Measurements from ENCODE around the gene VWC2L. TPM values are rescaled to one million over a fixed set of nuclear protein-coding genes. Genes with fewer than 3 reads are reported as not detected.

VWC2L gene
- total RNA-seq, 1 donor from 2014 or later: not detected

DNA sequence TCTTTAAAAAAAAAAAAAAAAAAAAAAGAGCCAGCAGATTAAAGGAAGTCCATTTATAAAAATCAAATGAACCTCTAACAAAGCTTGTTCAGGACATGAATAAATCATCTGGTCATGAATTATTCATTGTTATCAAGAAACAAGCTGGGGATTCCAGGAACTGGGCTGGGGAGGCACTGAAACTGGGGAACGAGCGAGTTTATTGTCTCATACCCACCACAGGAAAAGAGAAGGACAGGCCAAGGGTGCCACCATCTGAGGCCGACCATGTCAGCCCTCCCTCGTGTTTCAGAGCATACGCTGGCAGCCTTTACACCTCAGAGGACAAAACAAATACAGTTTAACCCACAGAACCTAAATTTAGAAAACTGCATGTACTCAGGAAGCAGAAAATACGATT is 164.2 kb downstream of the VWC2L start:
- H3K36me3 ChIP-seq: no peaks in the 10 kb centered on the region
- H3K9me3 ChIP-seq: no peaks in the 10 kb centered on the region
- no peaks in the 10 kb centered on the region for H3K4me1 ChIP-seq
- DNase-seq (no peak), ATAC-seq (no peak)
- no peak overlapping the region for H3K4me3 ChIP-seq
- no peak overlapping the region for H3K27ac ChIP-seq
- H3K27me3 ChIP-seq: no peaks in the 10 kb centered on the region
- TF ChIP-seq, protein P1, sequence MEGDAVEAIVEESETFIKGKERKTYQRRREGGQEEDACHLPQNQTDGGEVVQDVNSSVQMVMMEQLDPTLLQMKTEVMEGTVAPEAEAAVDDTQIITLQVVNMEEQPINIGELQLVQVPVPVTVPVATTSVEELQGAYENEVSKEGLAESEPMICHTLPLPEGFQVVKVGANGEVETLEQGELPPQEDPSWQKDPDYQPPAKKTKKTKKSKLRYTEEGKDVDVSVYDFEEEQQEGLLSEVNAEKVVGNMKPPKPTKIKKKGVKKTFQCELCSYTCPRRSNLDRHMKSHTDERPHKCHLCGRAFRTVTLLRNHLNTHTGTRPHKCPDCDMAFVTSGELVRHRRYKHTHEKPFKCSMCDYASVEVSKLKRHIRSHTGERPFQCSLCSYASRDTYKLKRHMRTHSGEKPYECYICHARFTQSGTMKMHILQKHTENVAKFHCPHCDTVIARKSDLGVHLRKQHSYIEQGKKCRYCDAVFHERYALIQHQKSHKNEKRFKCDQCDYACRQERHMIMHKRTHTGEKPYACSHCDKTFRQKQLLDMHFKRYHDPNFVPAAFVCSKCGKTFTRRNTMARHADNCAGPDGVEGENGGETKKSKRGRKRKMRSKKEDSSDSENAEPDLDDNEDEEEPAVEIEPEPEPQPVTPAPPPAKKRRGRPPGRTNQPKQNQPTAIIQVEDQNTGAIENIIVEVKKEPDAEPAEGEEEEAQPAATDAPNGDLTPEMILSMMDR (IDR thresholded peaks at IDR 0.05): no peak
- intact Hi-C loops (cut with DNase I): no loop called here

GRCh38 chr2:214575465-214575864 is 164.6 kb downstream of the VWC2L start:
- no peak overlapping the region for H3K27ac ChIP-seq
- H3K36me3 ChIP-seq: no peaks in the 10 kb centered on the region
- no peaks in the 10 kb centered on the region for H3K9me3 ChIP-seq
- ATAC-seq (no peak), DNase-seq (no peak)
- no peaks in the 10 kb centered on the region for H3K4me1 ChIP-seq
- no peaks in the 10 kb centered on the region for H3K27me3 ChIP-seq
- TF ChIP-seq, protein P1 (IDR thresholded peaks at IDR 0.05): no peak
- H3K4me3 ChIP-seq: no peak overlapping the region
- intact Hi-C loops (cut with DNase I): no loop called here

DNA sequence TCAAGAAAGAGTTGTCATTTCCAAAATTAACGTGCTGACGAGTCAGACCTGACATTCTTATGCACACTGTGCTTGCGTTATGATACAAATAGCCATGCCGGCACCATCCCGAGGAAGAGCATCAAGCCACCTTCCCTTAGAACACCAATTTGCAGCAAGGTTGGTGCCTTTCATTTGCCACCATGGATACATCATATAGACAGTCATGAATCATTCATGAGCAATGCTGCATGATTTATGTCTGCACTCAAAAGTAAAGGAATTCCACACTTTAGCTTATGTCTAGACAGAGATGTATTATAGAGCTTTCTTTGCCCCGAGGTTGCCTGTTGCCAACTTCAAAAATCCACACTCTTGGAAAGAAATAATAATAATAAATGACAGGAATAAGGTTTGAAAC is 166.9 kb downstream of the VWC2L start:
- ATAC-seq (no peak), DNase-seq (no peak)
- Histone ChIP-seq H3K36me3 (no peaks in the 10 kb centered on the region), H3K4me1 (no peaks in the 10 kb centered on the region), H3K27me3 (no peaks in the 10 kb centered on the region), H3K9me3 (no peaks in the 10 kb centered on the region), H3K4me3 (no peak overlapping the region), H3K27ac (no peak overlapping the region)
- intact Hi-C loops (cut with DNase I): no loop called here
- TF ChIP-seq, protein P1 (IDR thresholded peaks at IDR 0.05): no peak

GRCh38 chr2:214578442-214578841 is 167.6 kb downstream of the VWC2L start:
- intact Hi-C loops (cut with DNase I): no loop called here
- Histone ChIP-seq H3K36me3 (no peaks in the 10 kb centered on the region), H3K27ac (no peak overlapping the region), H3K9me3 (no peaks in the 10 kb centered on the region), H3K4me1 (no peaks in the 10 kb centered on the region), H3K4me3 (no peak overlapping the region), H3K27me3 (no peaks in the 10 kb centered on the region)
- DNase-seq (no peak), ATAC-seq (no peak)
- TF ChIP-seq, protein P1 (IDR thresholded peaks at IDR 0.05): no peak

- no peaks in the 10 kb centered on the region for H3K36me3 ChIP-seq
- no peak overlapping the region for H3K4me3 ChIP-seq
- ATAC-seq (no peak), DNase-seq (no peak)
- intact Hi-C loops (cut with DNase I): no loop called here
- no peak overlapping the region for H3K27ac ChIP-seq
- no peaks in the 10 kb centered on the region for H3K9me3 ChIP-seq
- H3K4me1 ChIP-seq: no peaks in the 10 kb centered on the region
- H3K27me3 ChIP-seq: no peaks in the 10 kb centered on the region
- TF ChIP-seq, protein P1 (IDR thresholded peaks at IDR 0.05): no peak
Observed at GRCh38 chr2:214579035-214579434, 168.2 kb downstream of the VWC2L start.

DNA sequence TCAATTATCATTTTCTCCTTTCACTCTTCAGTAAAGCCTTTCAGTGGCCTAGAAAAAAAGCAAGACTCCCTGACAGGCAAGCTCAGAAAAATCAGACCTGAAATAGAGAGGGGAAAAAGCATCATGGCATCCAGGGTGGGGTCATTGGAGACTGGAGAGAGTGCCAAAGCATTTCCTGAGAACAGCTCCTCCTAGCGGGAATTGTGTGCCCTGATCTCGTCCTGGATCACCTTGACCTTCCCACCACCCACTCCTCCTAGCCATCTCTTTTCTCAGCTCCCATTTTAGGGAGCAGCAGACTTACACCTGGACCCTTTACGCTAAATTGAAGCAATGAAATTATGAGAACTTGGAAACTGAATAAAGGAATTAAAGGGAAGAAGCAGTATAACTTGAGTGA is 176.6 kb downstream of the VWC2L start:
- intact Hi-C loops (cut with DNase I): no loop called here
- no peak for DNase-seq
- no peaks in the 10 kb centered on the region for H3K4me1 ChIP-seq
- H3K36me3 ChIP-seq: no peaks in the 10 kb centered on the region
- no peak overlapping the region for H3K4me3 ChIP-seq
- no peaks in the 10 kb centered on the region for H3K9me3 ChIP-seq
- H3K27ac ChIP-seq: no peak overlapping the region
- TF ChIP-seq, protein P1 (IDR thresholded peaks at IDR 0.05): no peak
- no peaks in the 10 kb centered on the region for H3K27me3 ChIP-seq
- no peak for ATAC-seq

Measured in upper lobe of right lung (tissue), 1 donor.